Inflammatory macrophage treated with lipopolysaccharide for 4 hours (primary cell): ENCODE data around the gene LPCAT1.
"Not testable (repeated sequence)": the region's sequence is repeated elsewhere in the genome, so short reads cannot be mapped to it uniquely, and the experiment has no call there.

ENCODE experiments used
- DNase-seq: peaks from one replicate; pipeline ENCODE4 v3.0.0-alpha.2; 2020

LPCAT1 gene

DNA sequence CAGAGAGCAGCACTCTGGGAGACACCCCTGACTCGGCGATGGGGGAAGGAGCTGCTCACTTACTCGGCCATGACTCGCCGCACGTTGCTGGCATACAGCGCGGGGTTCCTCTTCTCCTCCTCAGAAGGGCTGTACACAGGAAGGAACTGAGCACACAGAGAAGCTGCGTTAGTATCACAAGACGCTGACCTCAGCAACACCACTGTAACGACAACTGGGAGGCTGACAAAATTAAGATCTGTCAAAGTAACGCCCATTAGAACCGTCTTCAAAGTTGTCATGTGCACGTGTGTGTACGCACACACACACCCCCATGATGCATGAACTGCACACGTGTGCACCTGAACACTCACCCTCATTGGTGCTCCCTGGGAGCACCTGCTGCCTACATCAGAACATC is 46.4 kb downstream of the LPCAT1 start:
- peak; percentile 97 for DNase-seq

- no peak for DNase-seq
These were observed 46.8 kb downstream of the LPCAT1 start for GRCh38 chr5:1476967-1477310.

GRCh38 chr5:1476181-1476966 is 47.4 kb downstream of the LPCAT1 start:
- DNase-seq, result no peak

GRCh38 chr5:1475544-1475900 is 48.2 kb downstream of the LPCAT1 start:
- DNase-seq, result not testable (repeated sequence)

DNA sequence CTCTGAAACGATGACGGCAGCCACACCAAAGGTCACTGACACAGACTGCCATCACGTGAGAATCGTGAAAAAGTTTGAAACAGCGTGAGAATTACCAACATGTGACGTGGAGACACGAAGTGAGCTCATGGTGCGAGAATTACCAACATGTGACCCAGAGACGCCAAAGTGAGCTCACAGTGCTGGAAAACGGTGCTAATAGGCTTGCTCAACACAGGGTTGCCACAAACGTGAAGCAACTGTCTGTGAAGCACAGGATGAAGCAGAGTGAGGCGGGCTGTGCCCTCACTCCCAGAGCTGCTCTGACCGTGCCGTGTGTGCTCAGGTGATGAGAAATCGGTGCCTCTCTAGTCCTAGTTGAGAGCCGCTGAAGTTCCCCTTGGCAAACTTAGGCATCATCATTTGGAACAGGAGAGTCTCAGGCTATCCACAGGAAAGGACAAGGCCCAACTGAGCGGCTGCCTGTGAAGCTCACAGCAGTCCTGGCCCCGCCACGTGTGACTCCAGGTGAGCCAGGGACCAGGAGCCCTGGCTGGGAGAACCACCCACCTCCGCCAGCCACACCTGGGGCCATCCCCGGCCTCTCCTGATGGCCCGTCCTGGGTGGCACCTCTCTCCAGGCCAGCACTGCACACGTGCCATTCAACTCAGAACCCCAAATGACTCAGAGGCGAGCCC is 48.8 kb downstream of the LPCAT1 start:
- DNase-seq, result peak; percentile 81

DNA sequence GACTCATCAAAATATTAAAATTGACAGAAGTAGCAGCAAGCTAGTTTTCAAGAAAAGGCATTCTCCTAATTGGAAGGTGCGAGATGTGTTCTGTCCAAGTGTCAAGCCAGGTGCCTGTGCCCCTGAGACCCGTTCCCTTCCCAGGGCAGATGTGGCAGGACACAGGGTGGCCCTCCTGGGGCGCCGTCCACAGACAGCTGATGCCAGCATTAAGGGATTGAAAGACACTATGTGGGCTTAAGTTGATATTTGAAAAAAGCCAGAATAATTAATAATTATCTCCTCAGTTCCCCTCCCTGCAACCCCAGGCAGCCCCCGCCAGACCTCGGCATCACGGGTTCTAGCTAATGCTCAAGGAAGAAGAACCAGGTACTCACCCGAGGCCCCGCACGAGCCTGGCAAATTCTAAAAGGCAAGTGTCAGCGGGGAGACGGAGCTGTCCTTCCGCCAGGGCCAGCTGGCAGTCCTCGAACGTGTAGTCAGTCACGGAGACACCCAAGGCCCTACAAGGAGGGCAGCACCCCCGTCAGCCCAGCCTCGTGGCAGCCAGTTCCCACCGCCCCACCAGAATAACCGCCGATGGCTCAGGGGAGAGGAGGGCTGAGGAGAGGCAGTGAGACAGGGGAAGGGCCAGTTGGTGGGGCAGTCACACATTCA is 49.4 kb downstream of the LPCAT1 start:
- no peak for DNase-seq

DNA sequence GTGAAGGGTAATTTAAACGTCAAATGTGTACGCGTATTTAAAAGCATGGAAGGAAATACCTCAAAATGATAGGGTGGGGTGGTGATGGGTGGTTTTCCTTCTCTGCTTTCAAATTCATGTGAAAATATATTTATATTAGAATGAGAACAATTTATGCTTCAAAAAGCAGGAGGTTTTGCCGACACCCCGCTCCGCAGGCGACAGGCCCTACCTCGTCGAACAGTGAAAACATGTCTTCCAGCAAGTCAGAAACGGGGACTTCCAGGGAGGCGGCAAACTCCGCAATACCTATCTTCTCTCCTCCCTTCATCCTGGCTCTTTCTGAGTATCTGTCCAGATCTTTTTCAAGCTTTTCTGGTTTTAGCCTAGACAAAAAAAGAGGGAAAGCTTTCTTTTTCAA is 50.0 kb downstream of the LPCAT1 start:
- no peak for DNase-seq

GRCh38 chr5:1472964-1473628 is 50.7 kb downstream of the LPCAT1 start:
- no peak for DNase-seq

DNA sequence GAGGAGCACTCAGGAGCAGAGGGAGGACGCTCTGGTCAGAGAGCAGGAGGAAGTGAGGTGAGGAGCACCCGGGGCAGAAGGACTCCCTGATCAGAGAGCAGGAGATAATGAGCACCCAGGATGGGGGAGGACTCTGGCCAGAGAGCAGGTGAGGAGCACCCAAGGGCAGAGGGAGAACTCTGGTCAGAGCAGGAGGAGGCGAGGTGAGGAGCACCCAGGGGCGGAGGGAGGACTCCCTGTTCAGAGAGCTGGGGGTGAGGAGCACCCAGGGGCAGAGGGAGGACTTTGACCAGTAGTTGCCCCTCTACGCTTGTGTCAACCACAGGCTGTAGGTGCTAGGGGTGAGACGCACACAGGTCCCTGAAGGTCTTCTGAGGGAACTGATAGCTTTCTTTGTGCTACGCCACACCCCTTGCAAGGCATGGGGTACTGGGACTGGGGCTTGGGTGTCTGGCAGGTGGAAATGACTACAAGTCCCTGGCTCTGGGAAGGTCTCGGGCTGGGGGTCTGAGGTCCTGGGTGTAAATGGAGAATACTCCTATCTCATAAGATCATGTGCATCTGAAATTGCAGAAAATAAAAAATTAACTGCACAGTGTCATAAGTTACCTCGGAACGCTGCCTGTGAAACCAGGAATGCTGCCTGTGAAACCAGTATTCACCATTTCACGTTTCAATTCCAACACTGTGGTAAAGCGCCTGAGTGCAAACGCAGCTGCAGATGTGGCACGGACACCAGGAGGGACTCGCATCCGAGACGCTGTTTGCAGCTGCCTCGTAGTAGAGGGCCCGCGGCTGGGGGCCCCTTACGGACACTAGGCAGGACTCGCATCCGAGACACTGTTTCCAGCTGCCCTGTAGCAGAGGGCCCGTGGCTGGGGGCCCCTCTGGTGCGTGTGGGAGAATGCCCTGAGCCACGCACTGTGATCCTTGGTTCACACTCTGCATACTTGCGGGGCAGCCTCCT is 51.5 kb downstream of the LPCAT1 start:
- DNase-seq, result no peak

DNA sequence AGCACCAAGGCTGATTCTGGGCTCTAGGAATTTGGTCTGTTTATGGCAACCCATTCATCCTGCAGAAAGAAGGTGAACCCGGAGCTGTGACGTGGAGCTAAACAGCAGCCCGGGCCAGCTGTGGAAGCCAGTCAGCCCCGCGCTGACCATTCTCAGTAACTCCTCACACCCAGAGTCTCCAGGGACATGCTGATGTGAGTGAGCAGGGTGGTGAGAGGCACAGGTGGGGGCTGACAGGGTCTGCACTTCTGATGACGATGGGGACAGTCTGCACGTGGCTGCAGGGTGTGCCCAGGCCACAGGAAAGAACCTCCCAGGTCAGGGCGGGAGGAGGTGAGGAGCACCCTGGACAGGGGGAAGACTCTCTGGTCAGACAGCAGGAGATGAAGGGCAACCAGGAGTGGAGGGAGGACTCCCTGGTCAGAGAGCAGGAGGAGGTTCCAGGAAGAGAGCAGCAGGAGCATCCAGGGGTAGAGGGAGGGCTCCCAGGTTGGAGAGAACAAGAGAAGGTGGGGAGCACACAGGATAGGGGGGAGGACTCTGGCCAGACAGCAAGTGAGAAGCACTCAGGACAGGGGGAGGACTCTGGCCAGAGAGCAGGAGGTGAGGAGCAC is 52.4 kb downstream of the LPCAT1 start:
- no peak for DNase-seq

DNA sequence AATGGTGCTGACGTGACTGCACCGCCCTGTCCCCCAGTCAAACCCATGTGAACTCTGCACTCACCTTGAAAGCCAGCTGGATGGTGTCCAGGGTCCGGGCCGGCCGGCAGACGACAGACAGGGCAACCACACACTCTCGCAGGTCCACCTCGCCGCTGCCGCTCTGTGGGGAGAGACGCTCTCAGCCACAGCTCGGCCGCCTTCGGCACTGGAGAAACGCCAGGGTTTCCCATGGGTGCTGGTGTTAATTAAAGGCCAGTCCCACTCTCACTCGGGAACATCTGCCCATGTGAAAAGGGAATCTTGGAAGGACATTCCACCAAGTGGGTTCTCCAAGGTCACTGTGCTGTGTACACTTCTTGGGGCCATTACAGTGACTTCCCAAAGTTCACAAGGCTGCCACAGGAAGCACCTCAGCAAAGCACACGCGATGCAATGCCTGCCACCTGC is 53.0 kb downstream of the LPCAT1 start:
- no peak for DNase-seq

DNA sequence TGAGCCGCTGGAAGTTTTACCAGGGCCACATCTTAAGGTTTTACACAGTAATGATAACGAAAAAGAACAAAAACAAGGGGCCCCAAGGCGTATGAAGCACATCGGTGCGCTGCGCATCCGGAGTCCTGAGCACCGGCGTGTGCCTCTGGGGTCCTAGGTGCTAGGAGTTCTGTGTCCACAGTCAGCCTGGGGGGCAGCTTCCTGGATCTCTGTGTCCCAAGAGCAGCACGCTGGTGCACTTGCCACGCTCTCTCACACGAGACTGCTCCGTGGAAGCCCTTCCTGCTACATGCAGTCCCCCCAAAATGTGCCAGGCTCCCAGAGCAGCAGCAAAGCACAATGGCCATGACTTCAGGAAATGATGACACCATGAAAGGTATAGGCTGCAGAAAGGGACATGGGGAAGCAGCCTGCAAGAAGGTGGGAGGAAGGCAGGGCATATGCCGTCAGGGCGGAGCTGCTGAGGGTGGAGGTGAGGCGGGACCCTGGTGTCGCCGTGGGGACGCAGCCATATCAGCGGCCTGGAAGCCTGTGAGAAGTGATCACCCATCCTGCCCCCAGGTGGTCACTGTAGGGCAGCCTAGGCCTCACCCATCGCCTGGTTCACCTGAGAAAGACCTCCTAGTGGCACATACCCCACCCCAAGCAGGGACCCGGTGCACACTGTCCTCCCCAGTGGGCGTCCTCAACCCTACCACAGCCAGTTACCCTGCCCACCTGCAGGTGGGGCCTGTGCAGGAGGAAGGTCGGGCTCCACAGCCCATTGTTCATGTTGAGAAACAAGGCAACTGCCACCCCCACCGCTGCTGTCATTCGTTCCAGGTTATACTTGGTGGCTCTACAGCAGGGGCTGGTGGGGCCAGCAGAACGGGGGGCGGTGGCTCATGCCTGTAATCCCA is 54.9 kb downstream of the LPCAT1 start:
- DNase-seq, result no peak

DNA sequence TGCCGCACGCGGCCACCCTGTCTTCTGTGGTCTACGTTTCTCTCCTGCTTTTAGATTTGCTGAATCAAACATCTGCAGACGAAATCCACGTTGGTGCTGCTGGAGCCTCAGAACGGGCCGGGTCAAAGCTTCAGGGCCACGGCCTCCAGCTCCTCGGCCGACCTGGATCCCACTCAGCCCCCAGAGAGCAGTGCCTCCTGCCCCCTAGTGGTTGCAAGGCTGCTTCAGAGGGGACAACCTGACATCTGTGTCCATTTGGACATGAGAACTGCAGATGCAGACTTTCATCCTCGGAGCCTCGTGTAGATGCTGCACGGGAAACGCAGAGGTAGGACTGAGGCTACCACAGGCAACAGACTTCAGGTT is 55.5 kb downstream of the LPCAT1 start:
- peak; percentile 10 for DNase-seq

GRCh38 chr5:1467341-1468246 is 56.2 kb downstream of the LPCAT1 start:
- DNase-seq, result no peak

DNA sequence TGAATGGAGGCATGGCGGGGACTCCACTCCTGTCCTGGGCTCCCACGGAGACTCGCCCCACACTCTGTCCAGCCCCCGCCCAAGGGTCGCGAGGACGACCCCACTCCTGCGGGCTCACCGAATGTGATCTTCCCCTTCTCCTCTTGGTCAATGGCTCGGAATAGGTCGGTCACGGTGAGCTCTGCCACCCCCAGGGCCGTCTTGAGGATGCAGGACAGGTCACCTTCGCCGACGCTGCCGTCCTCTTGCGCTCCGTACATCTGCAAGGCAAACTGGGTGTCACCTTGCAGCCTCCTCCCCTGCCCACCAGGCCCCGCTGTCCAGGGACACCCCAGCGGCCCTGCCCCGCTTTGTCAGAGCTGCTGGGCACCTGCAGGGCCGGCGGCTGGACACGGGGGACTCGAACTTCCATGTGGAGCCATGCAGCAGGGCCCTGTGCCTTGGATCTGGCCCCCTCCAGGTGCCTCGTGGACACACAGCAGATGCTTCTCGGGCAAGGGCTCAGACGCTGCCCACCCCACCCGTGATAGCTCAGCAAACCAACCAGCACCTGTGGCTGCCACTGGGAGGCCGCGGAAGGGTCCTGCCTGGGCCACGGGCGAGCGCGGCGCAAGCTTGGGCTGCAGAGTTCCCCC is 57.0 kb downstream of the LPCAT1 start:
- DNase-seq, result no peak

GRCh38 chr5:1465966-1466471 is 57.7 kb downstream of the LPCAT1 start:
- DNase-seq, result no peak

- DNase-seq, result no peak
These were observed 58.6 kb downstream of the LPCAT1 start for GRCh38 chr5:1465117-1465516.

GRCh38 chr5:1464511-1464910 is 59.2 kb downstream of the LPCAT1 start:
- DNase-seq, result no peak

DNA sequence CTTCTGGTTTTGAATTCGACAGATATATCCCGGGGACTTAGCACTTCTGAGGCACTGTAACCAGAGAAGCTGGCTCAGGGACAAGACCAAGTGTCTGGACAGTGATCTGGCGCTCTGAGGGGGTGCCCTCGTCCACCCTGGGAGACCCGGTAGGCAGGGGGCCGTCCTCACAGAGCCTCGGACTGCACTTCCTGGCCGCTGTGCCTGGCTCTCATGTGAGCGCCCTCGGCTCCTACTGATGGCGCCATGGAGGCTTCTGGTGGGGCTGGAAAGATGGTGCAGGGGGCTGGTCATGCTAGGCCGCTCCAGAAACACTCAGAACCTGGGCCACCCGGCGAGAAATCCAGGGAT is 59.7 kb downstream of the LPCAT1 start:
- no peak for DNase-seq
